ENCODE results near the gene NCOA6. TPM values are rescaled to one million over a fixed set of nuclear protein-coding genes. Genes with fewer than 3 reads are reported as not detected.

Gene NCOA6
- total and polyA plus RNA-seq, 7 donors, result 5.6 to 15.7 (median 11.0) TPM

DNA sequence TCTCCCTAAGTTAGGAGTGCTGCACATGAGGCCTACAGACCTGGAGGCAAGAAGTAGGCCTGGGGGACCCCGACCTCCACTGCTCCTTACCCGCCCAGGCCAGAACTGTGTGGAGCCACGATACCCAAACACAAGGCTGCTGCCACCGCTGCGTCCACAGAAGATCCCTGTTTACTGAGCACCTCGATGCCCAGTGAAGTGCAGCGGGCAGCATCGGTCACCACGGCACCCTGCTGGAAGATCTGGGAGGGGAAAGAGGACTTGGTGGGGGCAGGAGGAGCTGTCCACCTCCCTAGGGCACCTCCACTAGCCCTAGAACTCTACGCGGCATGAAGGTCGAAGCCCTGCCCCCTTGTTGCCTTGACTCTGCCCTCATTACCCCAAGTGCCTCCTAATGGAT lies 37.3 kb upstream of the NCOA6 start:
- 67 to 92% (median 85%) methylated on average over 12 of the region's 12 CpGs for WGBS, 3 donors
- H3K4me1 ChIP-seq, result peaks cover 25% of the 10 kb centered on the region
- TF ChIP-seq, protein P1, sequence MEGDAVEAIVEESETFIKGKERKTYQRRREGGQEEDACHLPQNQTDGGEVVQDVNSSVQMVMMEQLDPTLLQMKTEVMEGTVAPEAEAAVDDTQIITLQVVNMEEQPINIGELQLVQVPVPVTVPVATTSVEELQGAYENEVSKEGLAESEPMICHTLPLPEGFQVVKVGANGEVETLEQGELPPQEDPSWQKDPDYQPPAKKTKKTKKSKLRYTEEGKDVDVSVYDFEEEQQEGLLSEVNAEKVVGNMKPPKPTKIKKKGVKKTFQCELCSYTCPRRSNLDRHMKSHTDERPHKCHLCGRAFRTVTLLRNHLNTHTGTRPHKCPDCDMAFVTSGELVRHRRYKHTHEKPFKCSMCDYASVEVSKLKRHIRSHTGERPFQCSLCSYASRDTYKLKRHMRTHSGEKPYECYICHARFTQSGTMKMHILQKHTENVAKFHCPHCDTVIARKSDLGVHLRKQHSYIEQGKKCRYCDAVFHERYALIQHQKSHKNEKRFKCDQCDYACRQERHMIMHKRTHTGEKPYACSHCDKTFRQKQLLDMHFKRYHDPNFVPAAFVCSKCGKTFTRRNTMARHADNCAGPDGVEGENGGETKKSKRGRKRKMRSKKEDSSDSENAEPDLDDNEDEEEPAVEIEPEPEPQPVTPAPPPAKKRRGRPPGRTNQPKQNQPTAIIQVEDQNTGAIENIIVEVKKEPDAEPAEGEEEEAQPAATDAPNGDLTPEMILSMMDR (IDR thresholded peaks at IDR 0.05), result no peak
- DNase-seq, result no peak
- peaks cover 0 to 19% of the 10 kb centered on the region in 2 donors for H3K36me3 ChIP-seq (ENCODE audit: insufficient read depth in 1 of 2, low read depth in 1 of 2)
- H3K4me3 ChIP-seq, result peak overlapping the region; percentile 34
- intact Hi-C loops (cut with DNase I), result no loop called here
- H3K27me3 ChIP-seq (ENCODE audit: insufficient read depth in 3 of 3, low read length in 2 of 3), result no peaks in the 10 kb centered on the region
- peak overlapping the region; percentile 46 for H3K27ac ChIP-seq
- no peaks in the 10 kb centered on the region for H3K9me3 ChIP-seq
- peak in 3 of 4 donors; percentile 23 to 32 (median 26) for ATAC-seq

DNA sequence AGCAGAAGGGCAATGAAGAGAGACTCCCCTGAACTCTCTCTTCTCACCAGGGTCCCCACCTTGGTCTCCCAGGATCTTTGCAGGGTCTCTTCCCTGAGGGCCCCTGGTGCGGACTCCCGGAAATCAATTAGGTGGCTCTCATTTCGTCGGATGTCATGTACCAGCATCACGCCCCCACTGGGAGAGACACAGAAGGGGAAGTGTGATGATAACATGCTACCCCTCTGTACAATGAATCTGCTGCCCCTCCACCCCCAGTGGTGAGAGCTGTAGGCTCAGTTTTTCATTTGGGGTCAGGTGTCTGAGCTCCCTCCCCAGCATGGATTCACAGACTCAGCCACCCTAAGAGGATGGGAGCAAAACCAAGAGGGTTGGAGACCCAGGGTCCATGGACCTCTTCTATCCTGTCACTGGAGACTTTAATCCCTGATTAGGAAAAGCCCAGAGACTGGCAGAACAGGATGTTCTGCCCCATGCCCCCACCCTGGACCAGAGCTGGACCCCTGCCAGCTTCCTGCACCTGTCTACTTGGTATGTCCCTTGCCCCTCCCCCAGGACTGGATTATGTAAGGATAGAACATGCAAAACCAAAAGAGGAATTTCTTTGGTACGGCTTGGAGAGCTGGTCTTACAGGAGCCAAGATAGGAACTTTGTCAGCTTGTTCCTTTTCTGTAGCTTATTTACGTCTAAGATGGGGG lies 36.1 kb upstream of the NCOA6 start:
- Histone ChIP-seq H3K4me3 (peak overlapping the region; percentile 34), H3K9me3 (no peaks in the 10 kb centered on the region), H3K36me3 (ENCODE audit: insufficient read depth in 1 of 2, low read depth in 1 of 2) (peaks cover 0 to 31% of the 10 kb centered on the region in 2 donors), H3K27me3 (ENCODE audit: insufficient read depth in 3 of 3, low read length in 2 of 3) (no peaks in the 10 kb centered on the region), H3K27ac (peak overlapping the region; percentile 48), H3K4me1 (peaks cover 25% of the 10 kb centered on the region)
- TF ChIP-seq, protein P1 (IDR thresholded peaks at IDR 0.05), result no peak
- peak; percentile 74 to 83 (median 79) for ATAC-seq
- intact Hi-C loops (cut with DNase I), result no loop called here
- 47 to 77% (median 67%) methylated on average over 7 of the region's 7 CpGs for WGBS, 3 donors
- DNase-seq, result peak; percentile 63 to 91

GRCh38 chr20:34859826-34860545 lies 34.5 kb upstream of the NCOA6 start:
- intact Hi-C loops (cut with DNase I), result no loop called here
- TF ChIP-seq, protein P1 (IDR thresholded peaks at IDR 0.05), result no peak
- no peak for DNase-seq
- H3K9me3 ChIP-seq, result no peaks in the 10 kb centered on the region
- peaks cover 25% of the 10 kb centered on the region for H3K4me1 ChIP-seq
- no peak overlapping the region for H3K4me3 ChIP-seq
- WGBS, 3 donors, result 68 to 86% (median 85%) methylated on average over 8 to 9 of the region's 9 CpGs
- no peaks in the 10 kb centered on the region for H3K27me3 ChIP-seq (ENCODE audit: insufficient read depth in 3 of 3, low read length in 2 of 3)
- H3K36me3 ChIP-seq (ENCODE audit: insufficient read depth in 1 of 2, low read depth in 1 of 2), result peaks cover 0 to 45% of the 10 kb centered on the region in 2 donors
- no peak overlapping the region for H3K27ac ChIP-seq
- no peak for ATAC-seq

- TF ChIP-seq, protein P1 (IDR thresholded peaks at IDR 0.05), result no peak
- Histone ChIP-seq H3K4me1 (peaks cover 25% of the 10 kb centered on the region), H3K27me3 (ENCODE audit: insufficient read depth in 3 of 3, low read length in 2 of 3) (no peaks in the 10 kb centered on the region), H3K27ac (no peak overlapping the region), H3K4me3 (no peak overlapping the region), H3K36me3 (ENCODE audit: insufficient read depth in 1 of 2, low read depth in 1 of 2) (peaks cover 0 to 50% of the 10 kb centered on the region in 2 donors), H3K9me3 (no peaks in the 10 kb centered on the region)
- intact Hi-C loops (cut with DNase I), result no loop called here
- ATAC-seq (no peak), DNase-seq (peak in 1 of 2 donors; percentile 57)
- WGBS, 3 donors, result 72 to 96% (median 90%) methylated on average over 23 to 26 of the region's 26 CpGs
These were observed 33.9 kb upstream of the NCOA6 start for GRCh38 chr20:34859367-34859766.

All from psoas muscle (tissue), 8 donors.